Nucleus accumbens (tissue), 56 donors: ENCODE measurements around the gene CARM1.
"Not testable (repeated sequence)": the region's sequence is repeated elsewhere in the genome, so short reads cannot be mapped to it uniquely, and the experiment has no call there.

Experiments used
- DNase-seq, 56 donors: peaks; one replicate each; lab custom pipeline; 2025; lab: John Stamatoyannopoulos, UW

Gene CARM1

DNA sequence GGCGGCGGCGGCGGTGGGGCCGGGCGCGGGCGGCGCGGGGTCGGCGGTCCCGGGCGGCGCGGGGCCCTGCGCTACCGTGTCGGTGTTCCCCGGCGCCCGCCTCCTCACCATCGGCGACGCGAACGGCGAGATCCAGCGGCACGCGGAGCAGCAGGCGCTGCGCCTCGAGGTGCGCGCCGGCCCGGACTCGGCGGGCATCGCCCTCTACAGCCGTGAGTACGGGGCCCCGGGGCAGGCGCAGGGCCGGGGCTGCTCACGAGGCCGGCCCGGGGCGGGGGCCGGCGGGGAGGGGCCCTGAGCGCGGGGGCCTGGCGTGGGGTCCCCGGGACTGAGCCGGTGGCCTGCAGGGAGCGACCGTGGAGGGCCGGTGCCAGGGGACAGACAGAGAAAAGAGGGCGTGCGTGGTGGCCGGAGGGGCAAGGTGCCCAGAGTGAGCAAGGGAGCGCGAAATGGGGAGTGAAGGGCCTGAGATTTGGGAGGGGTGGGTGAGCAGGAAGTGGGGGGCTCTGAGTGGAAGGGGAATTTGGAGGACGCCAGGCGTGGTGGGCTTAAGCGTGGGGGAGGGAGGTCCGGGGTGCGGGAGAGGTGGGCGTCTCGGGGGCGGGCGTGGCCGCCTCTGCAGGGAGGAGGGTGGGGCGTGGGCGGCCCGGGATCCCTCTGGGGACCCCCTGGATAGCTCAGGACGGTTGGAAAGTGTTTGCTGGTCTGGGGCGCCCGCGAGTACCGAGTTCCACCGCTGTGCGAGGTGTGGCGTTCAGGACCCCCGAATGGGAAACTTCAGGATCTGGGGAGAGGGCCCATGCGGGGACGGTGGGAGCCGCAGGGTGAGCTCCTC is 575 bp downstream of the CARM1 start:
- DNase-seq: peak in 24 of 56 donors; percentile 11 to 53 (median 26)

DNA sequence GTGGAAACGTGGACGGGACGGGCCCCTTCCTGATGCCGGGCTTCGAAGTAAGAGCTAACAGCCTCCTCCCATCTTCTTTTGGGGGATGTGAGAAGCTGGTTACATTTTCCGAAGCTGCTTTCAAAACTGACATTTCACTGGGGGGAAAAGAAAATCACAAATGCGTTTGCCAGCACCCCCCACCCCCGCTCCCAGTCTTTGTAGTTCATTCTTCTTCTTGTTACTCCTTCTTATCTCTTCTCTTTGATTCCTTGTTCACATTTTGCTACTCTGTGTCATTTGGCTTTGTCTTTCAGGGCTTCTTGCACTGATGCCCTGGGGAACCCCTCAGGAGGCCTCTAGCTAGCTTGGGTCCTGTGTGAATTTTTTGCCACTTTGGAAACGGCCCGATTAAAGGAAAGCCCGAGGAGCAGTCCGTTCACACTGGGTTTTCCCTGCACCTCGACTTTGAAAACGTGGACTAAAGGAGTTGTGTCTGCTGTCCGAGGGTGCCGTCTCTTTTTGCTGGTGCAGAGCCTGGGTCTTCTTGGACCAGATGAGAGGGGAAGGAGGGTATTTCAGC is 1.3 kb downstream of the CARM1 start:
- no peak for DNase-seq

GRCh38 chr19:10874024-10874423 is 2.7 kb downstream of the CARM1 start:
- DNase-seq: no peak

DNA sequence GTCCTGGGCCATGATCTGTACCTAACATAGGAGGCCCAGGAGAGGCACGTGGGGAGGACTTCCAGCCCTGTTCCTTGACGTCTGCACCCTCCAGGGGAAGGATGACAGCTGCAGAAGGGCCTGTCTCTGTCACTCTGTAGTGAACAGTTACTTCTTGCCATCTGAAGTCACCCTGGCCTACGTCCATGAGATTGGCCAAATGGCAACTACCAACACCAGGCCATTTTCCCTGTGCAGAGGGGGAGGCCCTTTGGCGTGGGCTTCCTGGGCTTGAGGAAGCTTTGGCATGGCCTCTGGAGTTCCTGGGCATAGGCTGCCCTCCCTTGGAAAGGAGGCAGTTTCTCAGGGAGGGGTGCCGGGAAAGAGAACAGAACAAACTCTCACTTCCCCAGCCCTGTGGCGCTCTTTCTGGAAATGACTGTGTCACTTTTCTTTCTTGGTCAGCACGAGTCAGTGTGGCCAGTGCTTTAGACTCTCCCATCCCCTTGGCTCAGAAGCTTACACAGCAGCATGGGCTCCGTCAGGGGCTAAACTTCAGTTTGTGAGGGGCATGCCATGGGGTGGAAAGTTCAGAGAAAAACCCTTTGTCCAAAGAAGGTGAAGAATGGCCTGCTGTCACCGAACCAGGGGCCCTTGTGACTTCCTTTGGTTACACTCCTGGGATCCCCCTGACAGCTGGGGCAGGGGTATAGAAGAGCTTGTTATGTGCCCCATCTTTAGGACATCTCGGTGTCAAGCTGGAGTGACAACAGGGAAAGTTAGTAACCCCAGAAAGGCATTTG is 5.3 kb downstream of the CARM1 start:
- DNase-seq: peak in 28 of 56 donors; percentile 4 to 58 (median 24)

- DNase-seq: not testable (repeated sequence)
Measured at GRCh38 chr19:10877608-10878007, 6.3 kb downstream of the CARM1 start.

- no peak for DNase-seq
Measured at GRCh38 chr19:10878253-10878652, 6.9 kb downstream of the CARM1 start.

- DNase-seq: no peak
Measured at GRCh38 chr19:10881403-10882107, 10.2 kb downstream of the CARM1 start.

DNA sequence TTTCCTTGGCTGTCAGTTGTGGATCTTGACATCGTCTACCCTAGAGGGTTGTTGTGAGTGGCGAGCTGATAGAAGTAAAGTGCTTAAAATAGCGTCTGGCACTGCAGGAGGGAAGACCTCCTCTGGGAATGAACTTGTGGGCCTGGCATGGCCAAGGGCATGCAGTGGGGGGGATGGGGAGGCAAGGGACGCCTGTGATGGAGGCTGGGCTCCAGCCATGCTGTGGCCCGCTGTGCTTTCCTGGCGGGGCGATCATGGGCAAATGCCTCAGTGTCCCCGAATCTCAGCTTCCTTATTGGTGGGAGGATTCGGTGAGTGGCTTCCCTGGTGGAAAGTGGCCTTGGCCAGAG is 10.7 kb downstream of the CARM1 start:
- DNase-seq: no peak

GRCh38 chr19:10884274-10884673 is 12.9 kb downstream of the CARM1 start:
- no peak for DNase-seq

DNA sequence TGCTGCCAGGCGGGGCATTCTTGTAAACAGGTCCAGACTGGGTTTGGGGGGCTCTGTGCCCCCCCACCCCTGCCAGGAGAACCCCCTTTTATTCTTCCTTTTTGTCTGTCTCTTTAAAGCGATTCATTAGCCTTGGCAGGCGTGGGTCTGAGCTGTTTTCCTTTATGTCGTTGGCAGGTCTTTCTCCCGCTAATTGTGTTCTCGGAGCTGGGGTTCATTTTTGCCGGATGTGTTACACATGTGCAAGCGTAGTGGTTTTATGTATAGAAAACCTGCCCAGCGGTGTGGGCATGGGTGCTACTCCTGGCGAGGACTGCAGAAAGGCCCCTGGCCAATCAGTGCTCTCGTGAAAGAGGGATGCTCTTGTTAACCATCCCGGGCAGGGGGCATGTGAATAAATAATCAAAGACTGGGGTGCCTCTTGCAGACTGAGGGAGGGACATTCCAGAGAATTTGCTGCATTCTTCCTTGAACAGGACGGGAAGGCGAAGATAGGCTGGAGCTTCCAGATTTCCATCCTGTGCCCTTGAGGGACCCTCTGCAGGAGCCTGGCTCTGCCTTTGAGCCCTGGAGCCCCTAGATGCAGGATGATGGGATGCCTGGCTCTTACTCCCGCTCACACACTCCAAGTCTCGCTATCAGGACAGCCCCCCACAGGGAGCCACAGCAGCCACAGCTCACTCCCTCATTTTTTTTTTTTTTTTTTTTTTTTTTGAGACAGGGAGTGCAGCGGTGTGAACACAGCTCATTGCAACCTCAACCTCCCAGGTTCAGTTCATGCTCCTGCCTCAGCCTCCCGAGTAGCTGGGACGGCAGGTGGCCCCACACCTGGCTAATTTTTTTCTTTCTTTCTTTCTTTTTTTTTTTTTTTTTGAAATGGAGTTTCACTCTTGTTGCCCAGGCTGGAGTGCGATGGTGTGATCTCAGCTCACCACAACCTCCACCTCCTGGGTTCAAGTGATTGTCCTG is 14.1 kb downstream of the CARM1 start:
- no peak for DNase-seq

DNA sequence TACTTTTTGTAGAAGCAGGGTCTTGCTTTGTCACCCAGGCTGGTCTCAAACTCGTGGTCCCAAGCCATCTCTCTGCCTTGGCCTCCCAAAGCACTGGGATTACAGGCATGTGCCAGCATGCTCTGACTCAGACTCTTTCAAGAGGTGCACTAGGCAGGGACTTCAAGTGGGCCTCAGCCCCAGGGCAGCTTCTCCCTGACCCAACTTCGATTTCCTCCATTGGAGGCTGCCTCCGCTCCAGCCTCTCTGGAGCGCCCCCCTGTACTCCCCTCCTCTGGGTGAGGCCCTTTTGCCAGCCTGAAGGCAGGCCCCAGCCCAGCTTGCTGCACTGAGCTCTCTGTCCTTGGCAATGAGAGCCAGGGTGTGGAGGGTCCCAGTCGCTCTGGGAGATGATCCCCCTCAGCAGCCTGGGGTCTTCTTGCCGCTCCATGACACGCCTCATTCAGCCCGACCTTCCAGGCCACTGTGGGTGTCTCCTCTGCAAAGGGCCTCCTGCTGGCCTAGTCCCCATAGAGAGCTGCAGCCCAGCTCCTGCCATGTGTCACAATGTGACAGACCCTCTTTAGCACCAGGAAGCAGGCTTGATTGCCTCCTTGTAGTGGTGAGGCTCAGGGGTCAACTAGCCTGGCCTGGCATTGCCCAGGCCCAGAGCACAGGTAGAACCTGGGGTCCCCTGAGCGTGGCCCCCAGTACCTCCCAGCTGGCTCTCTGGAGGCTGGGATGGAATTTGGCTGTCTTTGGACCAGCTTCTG is 16.4 kb downstream of the CARM1 start:
- no peak for DNase-seq

DNA sequence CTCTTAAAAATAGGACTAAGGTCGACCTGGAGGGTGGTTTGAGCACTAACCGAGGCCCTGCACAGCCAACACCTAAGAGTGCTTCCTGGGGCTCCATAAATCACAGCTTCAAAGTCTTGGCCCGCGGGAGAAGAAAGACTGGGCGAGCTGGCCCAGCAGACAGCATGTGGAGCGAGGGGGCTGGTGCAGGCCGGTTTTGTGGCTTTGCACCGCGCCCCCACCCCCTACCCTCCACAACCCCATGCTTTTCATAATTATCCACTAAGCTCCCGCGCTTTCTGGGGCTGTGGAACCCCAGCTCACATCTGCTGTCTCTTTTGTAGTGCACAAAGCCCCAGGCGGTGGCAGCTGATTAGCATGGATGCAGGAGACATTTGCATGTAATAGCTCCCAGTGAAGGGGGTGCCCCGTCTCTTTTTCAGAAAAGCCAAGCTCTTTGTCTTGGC is 17.1 kb downstream of the CARM1 start:
- DNase-seq: peak in 7 of 56 donors; percentile 3 to 54 (median 15)

- DNase-seq: no peak
Measured at GRCh38 chr19:10889880-10890279, 18.5 kb downstream of the CARM1 start.

DNA sequence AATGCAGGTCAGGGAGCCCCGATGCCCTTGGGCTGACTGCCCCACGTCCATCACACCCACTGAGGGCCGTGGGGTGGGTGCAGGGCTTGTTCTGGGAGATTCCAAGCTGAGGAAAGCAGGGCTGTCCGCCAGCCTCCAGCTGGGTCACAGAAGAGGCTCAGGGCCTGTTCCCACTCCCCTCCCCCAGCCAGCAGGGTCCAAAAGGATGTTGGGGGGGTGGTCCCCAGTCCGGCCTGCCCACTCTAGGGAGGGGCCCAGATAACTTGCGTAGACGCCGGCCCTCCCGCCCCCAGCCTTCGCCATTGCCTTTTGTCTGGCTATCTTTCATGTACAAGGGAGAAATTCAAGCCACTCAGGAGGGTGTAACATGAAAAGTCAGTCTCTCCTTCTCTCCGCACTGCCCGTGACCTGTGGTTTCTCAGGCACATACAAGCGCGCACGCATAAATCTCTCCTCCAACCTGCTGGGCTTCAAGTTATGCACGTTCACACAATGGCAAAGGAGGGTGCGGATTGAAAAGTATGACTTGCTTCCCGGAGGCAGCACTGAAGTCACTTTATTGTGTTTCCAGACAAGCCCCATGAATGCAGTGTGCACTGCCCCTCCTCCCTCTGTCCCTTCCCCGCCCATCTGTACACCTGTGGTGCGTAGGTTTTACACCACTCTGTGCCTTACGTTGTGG is 20.2 kb downstream of the CARM1 start:
- peak in 11 of 56 donors; percentile 10 to 47 (median 22) for DNase-seq

GRCh38 chr19:10892256-10892655 is 20.9 kb downstream of the CARM1 start:
- DNase-seq: no peak

DNA sequence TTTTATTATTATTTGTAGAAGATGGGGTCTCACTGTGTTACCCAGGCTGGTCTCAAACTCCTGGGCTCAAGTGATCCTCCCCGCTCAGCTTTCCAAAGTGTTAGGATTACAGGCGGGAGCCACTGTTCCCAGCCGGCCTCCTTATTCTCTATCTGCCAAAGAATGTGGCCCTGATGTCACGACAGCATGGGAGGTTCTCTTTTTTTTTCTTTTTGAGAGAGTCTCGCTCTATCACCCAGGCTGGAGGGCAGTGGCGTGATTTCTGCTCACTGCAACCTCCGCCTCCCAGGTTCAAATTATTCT is 23.5 kb downstream of the CARM1 start:
- DNase-seq: no peak

DNA sequence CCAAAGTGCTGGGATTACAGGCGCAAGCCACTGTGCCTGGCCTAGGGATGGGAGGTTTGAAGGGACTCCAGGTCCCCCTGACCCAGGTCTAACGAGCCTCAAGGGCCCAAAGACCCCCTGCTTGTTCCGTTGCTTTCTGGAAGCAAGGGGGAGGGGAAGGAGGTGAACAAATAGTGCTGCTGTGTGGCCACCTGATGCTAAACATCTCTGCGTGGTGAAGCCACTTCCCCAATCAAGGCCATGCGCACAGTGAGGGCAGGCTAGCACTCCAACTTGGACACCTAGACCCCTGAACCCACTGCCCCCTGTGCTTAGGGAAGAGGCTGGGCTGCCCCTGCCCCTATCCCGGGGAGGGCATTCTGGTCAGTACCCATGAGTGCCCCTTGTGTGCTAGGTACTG is 24.0 kb downstream of the CARM1 start:
- no peak for DNase-seq

DNA sequence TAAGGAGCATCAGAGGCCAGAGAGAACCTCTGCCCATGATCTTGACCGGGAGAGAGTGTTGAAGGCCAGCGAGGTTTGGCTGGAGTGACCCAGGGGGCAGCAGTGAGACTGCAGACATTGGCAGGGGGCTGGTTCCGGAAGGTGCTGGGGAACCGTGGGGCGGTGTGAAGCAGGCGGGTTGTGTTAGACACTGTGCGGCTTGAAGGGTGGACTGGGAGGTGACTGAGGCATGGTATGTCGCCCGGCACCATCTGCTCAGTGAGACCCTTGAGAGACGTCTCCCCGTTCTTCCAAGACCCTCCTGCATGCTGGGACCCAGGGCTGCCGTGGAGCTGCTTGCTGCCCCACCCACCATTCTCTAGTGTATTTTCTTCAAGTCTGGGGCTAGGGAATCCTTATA is 24.6 kb downstream of the CARM1 start:
- no peak for DNase-seq
